HEK293 (cell line): ENCODE measurements around the gene KCNAB1.

Source experiments
- CTCF ChIA-PET: fragments of 350-600 bp; formaldehyde crosslinking; extraction: SDS; loops from one replicate; lab custom pipeline; 2021; ENCODE audit warnings: antibody characterized with exemption; lab: Yijun Ruan, JAX
- POLR2A ChIA-PET: fragments of 300-600 bp; formaldehyde crosslinking; extraction: SDS; loops from one replicate; lab custom pipeline; 2020; ENCODE audit warnings: antibody characterized with exemption, inconsistent platforms; lab: Yijun Ruan, JAX
- H3K27ac ChIP-seq: fragments of 200-500 bp; sonication (Bioruptor generic); 2 replicates; pipeline ENCODE4 v1.5.1; 2014; ENCODE audit warnings: low read depth, low read length, control low read depth, inconsistent platforms; ENCODE audit errors: extremely low read depth
- H3K36me3 ChIP-seq, 2 experiments: fragments of 200-500 bp in 1 of 2; sonication (Bioruptor generic) in 1 of 2; 1 replicate in 1 of 2; 2 replicates in 1 of 2; pipeline ENCODE4 v1.5.1; 2014 to 2017; ENCODE audit warnings: inconsistent platforms in 2 of 2, low read length in 2 of 2; ENCODE audit not compliant: control insufficient read depth in 2 of 2, insufficient read depth in 1 of 2
- H3K4me1 ChIP-seq: fragments of 200-500 bp; sonication (Bioruptor generic); 2 replicates; pipeline ENCODE4 v1.5.1; 2014; ENCODE audit warnings: mild to moderate bottlenecking, low read length, inconsistent platforms; ENCODE audit not compliant: control insufficient read depth, insufficient read depth
- H3K4me3 ChIP-seq: 2 replicates; pipeline ENCODE4 v1.5.1; 2011; ENCODE audit warnings: low read depth, mild to moderate bottlenecking, control low read depth, low read length, moderate library complexity
- H3K9me3 ChIP-seq: fragments of 200-500 bp; sonication (Bioruptor generic); 2 replicates; pipeline ENCODE4 v1.5.1; 2014; ENCODE audit warnings: low read depth, low read length, inconsistent platforms; ENCODE audit not compliant: control insufficient read depth, insufficient read depth
- REST ChIP-seq: fragments of 450-650 bp; formaldehyde crosslinking; IDR thresholded peaks from 2 replicates; pipeline ENCODE4 v1.5.1; 2016; ENCODE audit warnings: missing biosample characterization, missing genetic modification characterization
- YY1 ChIP-seq: fragments of 450-650 bp; formaldehyde crosslinking; IDR thresholded peaks from 2 replicates; pipeline ENCODE4 v1.5.1; 2018; ENCODE audit warnings: missing biosample characterization, missing genetic modification characterization
- ZNF121 ChIP-seq: fragments of 450-650 bp; formaldehyde crosslinking; IDR thresholded peaks from 2 replicates; pipeline ENCODE4 v1.5.1; 2016; ENCODE audit warnings: missing biosample characterization, missing genetic modification characterization
- ZNF266 ChIP-seq: fragments of 450-650 bp; formaldehyde crosslinking; IDR thresholded peaks from 2 replicates; pipeline ENCODE4 v1.5.1; 2016; ENCODE audit warnings: missing biosample characterization, missing genetic modification characterization, low read depth
- ZNF280D ChIP-seq: fragments of 450-650 bp; formaldehyde crosslinking; IDR thresholded peaks from 2 replicates; pipeline ENCODE4 v1.5.1; 2016; ENCODE audit warnings: missing biosample characterization, missing genetic modification characterization
- ZNF311 ChIP-seq: fragments of 450-650 bp; formaldehyde crosslinking; IDR thresholded peaks from 2 replicates; pipeline ENCODE4 v1.5.1; 2017; ENCODE audit warnings: missing biosample characterization, missing genetic modification characterization, borderline replicate concordance
- ZNF510 ChIP-seq: fragments of 450-650 bp; formaldehyde crosslinking; IDR thresholded peaks from 2 replicates; pipeline ENCODE4 v1.5.1; 2018; ENCODE audit warnings: mild to moderate bottlenecking, missing genetic modification characterization, missing biosample characterization; ENCODE audit not compliant: insufficient replicate concordance
- ZNF677 ChIP-seq: fragments of 450-650 bp; IDR thresholded peaks from 2 replicates; pipeline ENCODE4 v1.5.0; 2018; ENCODE audit warnings: missing biosample characterization, mild to moderate bottlenecking, missing genetic modification characterization, moderate library complexity
- ZNF768 ChIP-seq: fragments of 450-650 bp; formaldehyde crosslinking; IDR thresholded peaks from 2 replicates; pipeline ENCODE4 v1.5.1; 2018; ENCODE audit warnings: missing biosample characterization, mild to moderate bottlenecking, missing genetic modification characterization
- ZNF791 ChIP-seq: fragments of 450-650 bp; formaldehyde crosslinking; IDR thresholded peaks from 2 replicates; pipeline ENCODE4 v1.5.1; 2016; ENCODE audit warnings: missing biosample characterization, missing genetic modification characterization
- ZNF837 ChIP-seq: fragments of 450-650 bp; formaldehyde crosslinking; IDR thresholded peaks from 2 replicates; pipeline ENCODE4 v1.5.1; 2016; ENCODE audit warnings: missing biosample characterization, missing genetic modification characterization
- ZSCAN16 ChIP-seq: fragments of 450-650 bp; formaldehyde crosslinking; IDR thresholded peaks from 2 replicates; pipeline ENCODE4 v1.5.1; 2016; ENCODE audit warnings: missing biosample characterization, missing genetic modification characterization
- TF ChIP-seq, protein P1 (sequence below): fragments of 450-650 bp; formaldehyde crosslinking; IDR thresholded peaks from 2 replicates; pipeline ENCODE4 v1.5.1; 2016; ENCODE audit warnings: missing biosample characterization, missing genetic modification characterization
- TF ChIP-seq, protein P2 (sequence below): fragments of 450-650 bp; formaldehyde crosslinking; IDR thresholded peaks from 2 replicates; pipeline ENCODE4 v1.5.1; 2016; ENCODE audit warnings: missing biosample characterization, missing genetic modification characterization, borderline replicate concordance

The KCNAB1 gene

GRCh38 chr3:156201411-156202405 lies 81.3 kb downstream of the KCNAB1 start (continued):
- TF ChIP-seq ZNF280D (tag by site-specific recombination), result no peak

GRCh38 chr3:156206157-156206556 lies 85.8 kb downstream of the KCNAB1 start:
- CTCF ChIA-PET, result no interaction called here
- Histone ChIP-seq H3K36me3 (no peaks in the 10 kb centered on the region), H3K4me1 (no peaks in the 10 kb centered on the region), H3K27ac (no peak overlapping the region), H3K9me3 (no peaks in the 10 kb centered on the region), H3K4me3 (no peak overlapping the region)
- TF ChIP-seq ZNF791 (tag by site-specific recombination) (no peak), YY1 (tag by site-specific recombination) (no peak), ZNF677 (tag by site-specific recombination) (no peak), ZNF510 (tag by site-specific recombination) (no peak), ZNF837 (tag by site-specific recombination) (no peak), ZNF266 (tag by site-specific recombination) (no peak), ZNF768 (tag by site-specific recombination) (no peak), ZNF121 (no peak)
- TF ChIP-seq, protein P1, sequence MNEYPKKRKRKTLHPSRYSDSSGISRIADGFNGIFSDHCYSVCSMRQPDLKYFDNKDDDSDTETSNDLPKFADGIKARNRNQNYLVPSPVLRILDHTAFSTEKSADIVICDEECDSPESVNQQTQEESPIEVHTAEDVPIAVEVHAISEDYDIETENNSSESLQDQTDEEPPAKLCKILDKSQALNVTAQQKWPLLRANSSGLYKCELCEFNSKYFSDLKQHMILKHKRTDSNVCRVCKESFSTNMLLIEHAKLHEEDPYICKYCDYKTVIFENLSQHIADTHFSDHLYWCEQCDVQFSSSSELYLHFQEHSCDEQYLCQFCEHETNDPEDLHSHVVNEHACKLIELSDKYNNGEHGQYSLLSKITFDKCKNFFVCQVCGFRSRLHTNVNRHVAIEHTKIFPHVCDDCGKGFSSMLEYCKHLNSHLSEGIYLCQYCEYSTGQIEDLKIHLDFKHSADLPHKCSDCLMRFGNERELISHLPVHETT, result no peak
- POLR2A ChIA-PET, result no interaction called here

GRCh38 chr3:156207802-156208685 lies 87.7 kb downstream of the KCNAB1 start:
- POLR2A ChIA-PET, result no interaction called here
- H3K36me3 ChIP-seq, result no peaks in the 10 kb centered on the region
- H3K4me1 ChIP-seq, result no peaks in the 10 kb centered on the region
- H3K27ac ChIP-seq, result no peak overlapping the region
- H3K4me3 ChIP-seq, result no peak overlapping the region
- no peaks in the 10 kb centered on the region for H3K9me3 ChIP-seq
- CTCF ChIA-PET, result no interaction called here
- TF ChIP-seq REST (tag by site-specific recombination) (no peak), ZSCAN16 (no peak), ZNF311 (tag by site-specific recombination) (no peak)
- TF ChIP-seq, protein P2, sequence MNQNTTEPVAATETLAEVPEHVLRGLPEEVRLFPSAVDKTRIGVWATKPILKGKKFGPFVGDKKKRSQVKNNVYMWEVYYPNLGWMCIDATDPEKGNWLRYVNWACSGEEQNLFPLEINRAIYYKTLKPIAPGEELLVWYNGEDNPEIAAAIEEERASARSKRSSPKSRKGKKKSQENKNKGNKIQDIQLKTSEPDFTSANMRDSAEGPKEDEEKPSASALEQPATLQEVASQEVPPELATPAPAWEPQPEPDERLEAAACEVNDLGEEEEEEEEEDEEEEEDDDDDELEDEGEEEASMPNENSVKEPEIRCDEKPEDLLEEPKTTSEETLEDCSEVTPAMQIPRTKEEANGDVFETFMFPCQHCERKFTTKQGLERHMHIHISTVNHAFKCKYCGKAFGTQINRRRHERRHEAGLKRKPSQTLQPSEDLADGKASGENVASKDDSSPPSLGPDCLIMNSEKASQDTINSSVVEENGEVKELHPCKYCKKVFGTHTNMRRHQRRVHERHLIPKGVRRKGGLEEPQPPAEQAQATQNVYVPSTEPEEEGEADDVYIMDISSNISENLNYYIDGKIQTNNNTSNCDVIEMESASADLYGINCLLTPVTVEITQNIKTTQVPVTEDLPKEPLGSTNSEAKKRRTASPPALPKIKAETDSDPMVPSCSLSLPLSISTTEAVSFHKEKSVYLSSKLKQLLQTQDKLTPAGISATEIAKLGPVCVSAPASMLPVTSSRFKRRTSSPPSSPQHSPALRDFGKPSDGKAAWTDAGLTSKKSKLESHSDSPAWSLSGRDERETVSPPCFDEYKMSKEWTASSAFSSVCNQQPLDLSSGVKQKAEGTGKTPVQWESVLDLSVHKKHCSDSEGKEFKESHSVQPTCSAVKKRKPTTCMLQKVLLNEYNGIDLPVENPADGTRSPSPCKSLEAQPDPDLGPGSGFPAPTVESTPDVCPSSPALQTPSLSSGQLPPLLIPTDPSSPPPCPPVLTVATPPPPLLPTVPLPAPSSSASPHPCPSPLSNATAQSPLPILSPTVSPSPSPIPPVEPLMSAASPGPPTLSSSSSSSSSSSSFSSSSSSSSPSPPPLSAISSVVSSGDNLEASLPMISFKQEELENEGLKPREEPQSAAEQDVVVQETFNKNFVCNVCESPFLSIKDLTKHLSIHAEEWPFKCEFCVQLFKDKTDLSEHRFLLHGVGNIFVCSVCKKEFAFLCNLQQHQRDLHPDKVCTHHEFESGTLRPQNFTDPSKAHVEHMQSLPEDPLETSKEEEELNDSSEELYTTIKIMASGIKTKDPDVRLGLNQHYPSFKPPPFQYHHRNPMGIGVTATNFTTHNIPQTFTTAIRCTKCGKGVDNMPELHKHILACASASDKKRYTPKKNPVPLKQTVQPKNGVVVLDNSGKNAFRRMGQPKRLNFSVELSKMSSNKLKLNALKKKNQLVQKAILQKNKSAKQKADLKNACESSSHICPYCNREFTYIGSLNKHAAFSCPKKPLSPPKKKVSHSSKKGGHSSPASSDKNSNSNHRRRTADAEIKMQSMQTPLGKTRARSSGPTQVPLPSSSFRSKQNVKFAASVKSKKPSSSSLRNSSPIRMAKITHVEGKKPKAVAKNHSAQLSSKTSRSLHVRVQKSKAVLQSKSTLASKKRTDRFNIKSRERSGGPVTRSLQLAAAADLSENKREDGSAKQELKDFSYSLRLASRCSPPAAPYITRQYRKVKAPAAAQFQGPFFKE, result no peak
